GM12878 (cell line): ENCODE measurements around the gene TSR3. TPM values are rescaled to one million over a fixed set of nuclear protein-coding genes. Genes with fewer than 3 reads are reported as not detected.

Experiments
- ATAC-seq: fragments of 200-7000 bp; cut with Tn5 transposase; 3 replicates; pipeline ENCODE4 v1.9.1; 2020; ENCODE audit warnings: mild to moderate bottlenecking, moderate library complexity
- Bru-seq: library from RNA; stranded (reverse); fragments of 400-500 nt; gene quantifications from one replicate; lab custom pipeline; 2021; lab: Mats Ljungman, UMichigan
- BruChase-seq, 2 experiments: library from RNA; stranded (reverse); fragments of 400-500 nt; gene quantifications; one replicate each; lab custom pipeline; 2021; lab: Mats Ljungman, UMichigan
- BruUV-seq: library from RNA; stranded (reverse); fragments of 400-500 nt; replicated peaks from 2 replicates; lab custom pipeline; 2021; lab: Mats Ljungman, UMichigan
- CTCF ChIA-PET: fragments of 300-600 bp; sonication (Branson Sonifier 250); formaldehyde crosslinking; extraction: SDS; loops from one replicate; lab custom pipeline; 2021; ENCODE audit warnings: inconsistent platforms; lab: Yijun Ruan, JAX
- POLR2A ChIA-PET: fragments of 350-600 bp; formaldehyde crosslinking; extraction: SDS; loops from one replicate; lab custom pipeline; 2021; ENCODE audit warnings: inconsistent platforms; lab: Charles Lee
- RAD21 ChIA-PET: fragments of 300-600 bp; sonication (Branson Sonifier 250); formaldehyde crosslinking; loops from one replicate; lab custom pipeline; 2023; ENCODE audit warnings: antibody characterized with exemption; ENCODE audit not compliant: unreplicated experiment; lab: Charles Lee
- SMC1A ChIA-PET: fragments of 300-600 bp; sonication (Branson Sonifier 250); formaldehyde crosslinking; loops from one replicate; lab custom pipeline; 2023; ENCODE audit not compliant: unreplicated experiment, uncharacterized antibody; lab: Charles Lee
- DNase-seq: peaks from one replicate; pipeline ENCODE4 v3.0.0-alpha.2; 2011; ENCODE audit warnings: low read depth, low spot score
- FAIRE-seq: peaks from 3 replicates; lab custom pipeline; 2011; peaks lifted over from hg19 to GRCh38; lab: Jason Lieb, UNC
- H2AFZ ChIP-seq: 2 replicates; pipeline ENCODE4 v1.6.0; 2011; ENCODE audit warnings: low read depth, low read length, control low read depth; ENCODE audit not compliant: control insufficient read depth
- H3K27ac ChIP-seq: 2 replicates; pipeline ENCODE4 v1.5.1; 2011; ENCODE audit warnings: control low read depth; ENCODE audit not compliant: control insufficient read depth, insufficient read depth
- H3K27me3 ChIP-seq, 2 experiments: replicated peaks in 1 of 2; 2 replicates each; pipeline versions ENCODE4 v1.6.0 to v1.6.1; 2011; ENCODE audit warnings: low read length in 1 of 2; ENCODE audit not compliant: control insufficient read depth in 2 of 2, insufficient read depth in 2 of 2
- H3K36me3 ChIP-seq, 2 experiments: 2 replicates each; pipeline ENCODE4 v1.5.1; 2011; ENCODE audit warnings: low read length in 1 of 2; ENCODE audit not compliant: control insufficient read depth in 2 of 2, insufficient read depth in 2 of 2
- H3K4me1 ChIP-seq: 2 replicates; pipeline ENCODE4 v1.6.1; 2011; ENCODE audit warnings: mild to moderate bottlenecking, low read length, moderate library complexity, mixed read lengths; ENCODE audit not compliant: control insufficient read depth, insufficient read depth
- H3K4me2 ChIP-seq: 2 replicates; pipeline ENCODE4 v1.6.0; 2011; ENCODE audit warnings: control low read depth; ENCODE audit not compliant: control insufficient read depth, insufficient read depth
- H3K4me3 ChIP-seq: fragments of 200-600 bp; sonication (generic); 2 replicates; pipeline ENCODE4 v1.5.1; 2016
- H3K79me2 ChIP-seq: 2 replicates; pipeline ENCODE4 v1.6.0; 2011; ENCODE audit warnings: low read length; ENCODE audit not compliant: control insufficient read depth, insufficient read depth
- H3K9ac ChIP-seq: 2 replicates; pipeline ENCODE4 v1.8.0; 2011; ENCODE audit warnings: low read length, control low read depth, mixed read lengths; ENCODE audit not compliant: control insufficient read depth, insufficient read depth
- H3K9me3 ChIP-seq: replicated peaks from 3 replicates; pipeline ENCODE4 v1.5.1; 2011; ENCODE audit warnings: mild to moderate bottlenecking, low read length; ENCODE audit not compliant: control insufficient read depth, insufficient read depth
- H4K20me1 ChIP-seq: 2 replicates; pipeline ENCODE4 v1.6.0; 2011; ENCODE audit not compliant: control insufficient read depth, insufficient read depth
- CEBPB ChIP-seq, 2 experiments: fragments of 150-350 bp in 1 of 2; IDR thresholded peaks; 2 replicates each; pipeline ENCODE4 v1.6.1; 2012 to 2014; ENCODE audit warnings: low read depth in 2 of 2, low read length in 2 of 2, borderline replicate concordance in 1 of 2, inconsistent platforms in 1 of 2
- EP300 ChIP-seq, 2 experiments: fragments of 150-350 bp in 1 of 2; IDR thresholded peaks; 2 replicates each; pipeline ENCODE4 v1.6.1; 2011 to 2012; ENCODE audit warnings: low read depth in 2 of 2, low read length in 2 of 2, borderline replicate concordance in 1 of 2, improper control_type of control experiment in 1 of 2, inconsistent platforms in 1 of 2; ENCODE audit not compliant: control insufficient read depth in 1 of 2
- HCFC1 ChIP-seq: fragments of 150-350 bp; IDR thresholded peaks from 2 replicates; pipeline ENCODE4 v1.6.1; 2014; ENCODE audit warnings: low read length
- JUNB ChIP-seq: IDR thresholded peaks from 2 replicates; pipeline ENCODE4 v1.6.1; 2016; ENCODE audit warnings: antibody characterized with exemption, mild to moderate bottlenecking
- MXI1 ChIP-seq: fragments of 150-350 bp; IDR thresholded peaks from 2 replicates; pipeline ENCODE4 v1.6.1; 2011; ENCODE audit warnings: low read depth, mild to moderate bottlenecking, inconsistent platforms, low read length, improper control_type of control experiment
- PKNOX1 ChIP-seq: fragments of 450-650 bp; IDR thresholded peaks from 2 replicates; pipeline ENCODE4 v1.6.1; 2016; ENCODE audit warnings: mild to moderate bottlenecking
- RAD21 ChIP-seq: IDR thresholded peaks from 2 replicates; pipeline ENCODE4 v1.6.1; 2011; ENCODE audit warnings: mild to moderate bottlenecking, low read depth, low read length, moderate library complexity; ENCODE audit not compliant: insufficient read depth
- REST ChIP-seq: IDR thresholded peaks from 2 replicates; pipeline ENCODE4 v1.6.1; 2012; ENCODE audit warnings: mild to moderate bottlenecking, low read depth, low read length
- SUPT20H ChIP-seq: IDR thresholded peaks from 2 replicates; pipeline ENCODE4 v1.6.1; 2011; ENCODE audit warnings: low read depth, mild to moderate bottlenecking, low read length, moderate library complexity, borderline replicate concordance; ENCODE audit not compliant: control insufficient read depth
- TBL1XR1 ChIP-seq: IDR thresholded peaks from 2 replicates; pipeline ENCODE4 v1.6.1; 2012; ENCODE audit warnings: low read depth, low read length, improper control_type of control experiment
- USF2 ChIP-seq: IDR thresholded peaks from 2 replicates; pipeline ENCODE4 v1.6.1; 2011; ENCODE audit warnings: low read depth, low read length, improper control_type of control experiment, borderline replicate concordance
- ZZZ3 ChIP-seq: IDR thresholded peaks from 2 replicates; pipeline ENCODE4 v1.6.1; 2011; ENCODE audit warnings: low read depth; ENCODE audit not compliant: control insufficient read depth, insufficient read length
- whole genome bisulfite sequencing: methylation state at CpG from one replicate; pipeline ENCODE4 v1.1.6; 2016; ENCODE audit warnings: low lambda C conversion rate; ENCODE audit not compliant: insufficient replicate concordance, insufficient coverage; ENCODE audit errors: missing lambda C conversion rate; 5-methylcytosine and 5-hydroxymethylcytosine counted together
- in situ Hi-C: fragments of 300-500 bp; cut with MboI; formaldehyde crosslinking; loops from 9 replicates; pipeline ENCODE4 v1.14.3; 2018; ENCODE audit warnings: mixed read lengths
- intact Hi-C: fragments of 100-400 bp; cut with micrococcal nuclease; formaldehyde crosslinking; loops from one replicate; pipeline ENCODE4 v1.14.2; 2022; ENCODE audit not compliant: unreplicated experiment
- long read RNA-seq, 2 experiments: library from polyadenylated mRNA; unstranded; transcript quantifications; one replicate each; pipeline ENCODE4 v2.0.0, GENCODE V29; 2019 to 2020
- polyA minus RNA-seq, 3 experiments: library from RNA; depleted of rRNA, polyadenylated mRNA; stranded (reverse); fragments of >200 nt; gene quantifications; 2 replicates each; pipeline ENCODE4 v1.2.3, GENCODE V29; 2011
- polyA plus RNA-seq, 11 experiments: library from polyadenylated mRNA; depleted of rRNA in 4 of 11; unstranded in 6 of 11; stranded (reverse) in 5 of 11; fragments of >200 nt; fragmentation: Nextera tagmentation in 4 of 11; fragmentation: Illumina TruSeq in 1 of 11; extraction: Ambion mirVana in 4 of 11; extraction: Trizol in 1 of 11; gene quantifications; 1 replicate in 1 of 11; 2 replicates in 10 of 11; pipeline versions ENCODE4 v1.2.1 to v1.2.3, GENCODE V29; 2011 to 2016; ENCODE audit warnings: inconsistent platforms in 2 of 11, missing spikeins in 2 of 11, low read depth in 1 of 11
- total RNA-seq, 4 experiments: library from RNA; depleted of rRNA in 3 of 4; stranded (reverse); fragments of >200 nt in 3 of 4; fragmentation: Illumina TruSeq in 1 of 4; extraction: Trizol in 1 of 4; gene quantifications; 2 replicates each; pipeline versions ENCODE4 v1.2.1 to v1.2.3, GENCODE V29; 2013 to 2021

Gene TSR3
- total RNA-seq (2013; cell fraction: nucleolus; rRNA removed): 6.0 and 6.3 TPM in 2 replicates
- total RNA-seq (2014; rRNA removed) (72.7 and 73.7 TPM in 2 replicates), total RNA-seq (2014; rRNA removed; fragmentation: Illumina TruSeq; extraction: Trizol) (20.9 and 23.4 TPM in 2 replicates), total RNA-seq (2021) (66.1 and 67.6 TPM in 2 replicates), polyA plus RNA-seq (2011; rRNA removed) (12.3 and 26.2 TPM in 2 replicates), polyA plus RNA-seq (2014; fragmentation: Illumina TruSeq; extraction: Trizol) (0.81 and 9.9 TPM in 2 replicates), polyA plus RNA-seq (2014; fragmentation: Nextera tagmentation; extraction: Ambion mirVana) (10 to 100 TPM in 1 of 2 experiments, 1 to 10 TPM in 1; 3.4 to 11.2 TPM), polyA plus RNA-seq (2014; rRNA removed) (72.2 and 86.1 TPM in 2 replicates), polyA plus RNA-seq (2016; fragmentation: Nextera tagmentation; extraction: Ambion mirVana) (100 to 1,000 TPM; 101 to 108 TPM), polyA minus RNA-seq (2011; rRNA and poly(A)+ RNA removed) (5.3 and 22.8 TPM in 2 replicates), Bru-seq, nascent RNA (percentile 72 among the genes with signal in this experiment), BruChase-seq, experiment 1, labeled RNA remaining after a 6-hour chase (percentile 80 among the genes with signal in this experiment), BruChase-seq, experiment 2, labeled RNA remaining after a 2-hour chase (percentile 72 among the genes with signal in this experiment)
- 7.7 TPM for polyA plus RNA-seq (2011; ENCODE audit: low read depth)
- 37.2 and 58.2 TPM in 2 replicates for polyA plus RNA-seq (2011; cell fraction: cytosol; rRNA removed)
- 25.4 and 32.3 TPM in 2 replicates for polyA plus RNA-seq (2011; cell fraction: nucleus; rRNA removed)
- 36.1 and 41.1 TPM in 2 replicates for polyA plus RNA-seq (2012)
- polyA minus RNA-seq (2011; cell fraction: cytosol; rRNA and poly(A)+ RNA removed): 16.0 and 19.3 TPM in 2 replicates
- polyA minus RNA-seq (2011; cell fraction: nucleus; rRNA and poly(A)+ RNA removed): 6.5 and 9.8 TPM in 2 replicates
- long read RNA-seq, experiment 1, partial matches to known transcripts: 1 of 2 reads
- long read RNA-seq, experiment 1, other reads (novel, unspliced or antisense): 0 of 2 reads
- long read RNA-seq, experiment 2, partial matches to known transcripts: 0 of 1 reads
- long read RNA-seq, experiment 2, other reads (novel, unspliced or antisense): 1 of 1 reads

GRCh38 chr16:1351582-1352362, at the start of gene TSR3, which contains the start of gene GNPTG:
TSS of gene TSR3 (minus strand) at chr16:1351878. CDS start at chr16:1351804, 74 bp downstream.
TSS of gene GNPTG (plus strand) at chr16:1351931. CDS start at chr16:1351966, 35 bp downstream.
- ATAC-seq: peak; percentile 98
- Histone ChIP-seq H3K9ac (peak within 1 kb of the TSS; percentile 70), H2AFZ (peak within 1 kb of the TSS; percentile 78), H3K9me3 (no peaks in the 10 kb centered on the region), H3K79me2 (peaks cover 27% of the 10 kb centered on the region), H3K27ac (peak within 1 kb of the TSS; percentile 59), H4K20me1 (no peaks in the 10 kb centered on the region), H3K27me3 (no peaks in the 10 kb centered on the region), H3K4me2 (peak within 1 kb of the TSS; percentile 83), H3K4me3 (peak within 1 kb of the TSS; percentile 81), H3K36me3 (peaks cover 0 to 6% of the 10 kb centered on the region in 2 experiments; a peak in 3 of 4 replicates), H3K4me1 (peaks cover 8% of the 10 kb centered on the region)
- ChIA-PET CTCF (no interaction called here), POLR2A (no interaction called here), SMC1A (no interaction called here), RAD21 (interaction anchor here (0.8 kb wide), 1 partner anchor 9 kb away, joined by 4 read pairs; no protein-coding TSS in a partner anchor)
- intact Hi-C loops (no loop called here), in situ Hi-C loops (no loop called here)
- BruUV-seq: no TSS peak
- DNase-seq: peak; percentile 64
- FAIRE-seq: peak; percentile 35
- WGBS: 2% methylated on average over 81 of the region's 98 CpGs
- peak in 1 of 2 experiments; percentile 59; a peak in 1 of 4 replicates for TF ChIP-seq EP300 (IDR thresholded peaks at IDR 0.05; ENCODE audit: borderline replicate concordance in 1 of 2, control insufficient read depth in 1 of 2, low read depth in 2 of 2, low read length in 2 of 2)
- TF ChIP-seq REST: peak; percentile 48; the same call in 1 of the 2 replicates
- TF ChIP-seq USF2: peak; percentile 98
- TF ChIP-seq MXI1: peak; percentile 91; the same call in 1 of the 2 replicates
- no peak for TF ChIP-seq ZZZ3
- no peak for TF ChIP-seq SUPT20H
- peak; percentile 85 for TF ChIP-seq HCFC1
- TF ChIP-seq TBL1XR1: peak; percentile 92; the same call in 1 of the 2 replicates
- TF ChIP-seq PKNOX1: no peak
- TF ChIP-seq JUNB: no peak
- TF ChIP-seq CEBPB (IDR thresholded peaks at IDR 0.05; ENCODE audit: borderline replicate concordance in 1 of 2, low read depth in 2 of 2, low read length in 2 of 2): no peak
- 0 out of 2 replicates have a peak, but pooled peaks have one; percentile 8 for TF ChIP-seq RAD21
